ENCODE data around the gene TMF1.

The TMF1 gene

GRCh38 chr3:69084326-69085167 lies 32.4 kb upstream of the TMF1 start, which contains the start of gene ARL6IP5:
Gene ARL6IP5 (plus strand): TSS chr3:69084937. CDS start chr3:69085048, 111 bp downstream.
- peak within 1 kb of the TSS; percentile 85 for H3K27ac Mint-ChIP-seq
- no peaks in the 10 kb centered on the region for H3K9me3 Mint-ChIP-seq
- H3K4me3 Mint-ChIP-seq, result peak within 1 kb of the TSS; percentile 98
- H3K36me3 Mint-ChIP-seq, result peaks cover 12% of the 10 kb centered on the region
- peaks cover 55% of the 10 kb centered on the region for H3K4me1 Mint-ChIP-seq
- ATAC-seq, result peak; percentile 87
- no peaks in the 10 kb centered on the region for H3K27me3 Mint-ChIP-seq

GRCh38 chr3:69082805-69083204 lies 30.7 kb upstream of the TMF1 start:
- ATAC-seq, result peak; percentile 79
- Mint-ChIP-seq H3K27me3 (no peaks in the 10 kb centered on the region), H3K36me3 (peaks cover 6% of the 10 kb centered on the region), H3K4me3 (peak overlapping the region; percentile 55), H3K9me3 (no peaks in the 10 kb centered on the region), H3K4me1 (peaks cover 61% of the 10 kb centered on the region), H3K27ac (peak overlapping the region; percentile 85)

- Mint-ChIP-seq H3K27ac (peak overlapping the region; percentile 85), H3K4me3 (peak overlapping the region; percentile 55), H3K4me1 (peaks cover 65% of the 10 kb centered on the region), H3K27me3 (no peaks in the 10 kb centered on the region), H3K36me3 (peaks cover 6% of the 10 kb centered on the region), H3K9me3 (no peaks in the 10 kb centered on the region)
- ATAC-seq, result no peak
Measured at GRCh38 chr3:69082361-69082760, 30.2 kb upstream of the TMF1 start.

GRCh38 chr3:69081583-69082262 lies 29.6 kb upstream of the TMF1 start:
- ATAC-seq, result no peak
- H3K4me3 Mint-ChIP-seq, result peak overlapping the region; percentile 31
- no peaks in the 10 kb centered on the region for H3K27me3 Mint-ChIP-seq
- H3K27ac Mint-ChIP-seq, result peak overlapping the region; percentile 85
- H3K4me1 Mint-ChIP-seq, result peaks cover 72% of the 10 kb centered on the region
- H3K9me3 Mint-ChIP-seq, result no peaks in the 10 kb centered on the region
- peaks cover 8% of the 10 kb centered on the region for H3K36me3 Mint-ChIP-seq

GRCh38 chr3:69080233-69080920 lies 28.2 kb upstream of the TMF1 start, which contains the start of gene UBA3:
Gene UBA3 (minus strand): TSS chr3:69080365. CDS start chr3:69080353, 12 bp downstream.
- no peaks in the 10 kb centered on the region for H3K9me3 Mint-ChIP-seq

GRCh38 chr3:69079269-69080159 lies 27.4 kb upstream of the TMF1 start:
- H3K9me3 Mint-ChIP-seq, result no peaks in the 10 kb centered on the region
- H3K4me1 Mint-ChIP-seq, result peaks cover 66% of the 10 kb centered on the region
- peak overlapping the region; percentile 80 for H3K4me3 Mint-ChIP-seq
- peaks cover 5% of the 10 kb centered on the region for H3K36me3 Mint-ChIP-seq
- peak overlapping the region; percentile 85 for H3K27ac Mint-ChIP-seq
- H3K27me3 Mint-ChIP-seq, result no peaks in the 10 kb centered on the region
- ATAC-seq, result peak; percentile 46

More at GRCh38 chr3:69080233-69080920, 28.2 kb upstream of the TMF1 start, which contains the start of gene UBA3:
- peak; percentile 80 for ATAC-seq
- Mint-ChIP-seq H3K36me3 (peaks cover 5% of the 10 kb centered on the region), H3K4me1 (peaks cover 69% of the 10 kb centered on the region), H3K27me3 (no peaks in the 10 kb centered on the region), H3K4me3 (peak within 1 kb of the TSS; percentile 80), H3K27ac (peak within 1 kb of the TSS; percentile 85)

- H3K9me3 Mint-ChIP-seq, result no peaks in the 10 kb centered on the region
- no peaks in the 10 kb centered on the region for H3K27me3 Mint-ChIP-seq
- peaks cover 39% of the 10 kb centered on the region for H3K36me3 Mint-ChIP-seq
- peaks cover 44% of the 10 kb centered on the region for H3K4me1 Mint-ChIP-seq
- H3K27ac Mint-ChIP-seq, result peak overlapping the region; percentile 2
- ATAC-seq, result no peak
- no peak overlapping the region for H3K4me3 Mint-ChIP-seq
Measured at GRCh38 chr3:69072928-69073327, 20.8 kb upstream of the TMF1 start.

GRCh38 chr3:69066121-69066520 lies 14.0 kb upstream of the TMF1 start:
- no peak for ATAC-seq
- Mint-ChIP-seq H3K27me3 (no peaks in the 10 kb centered on the region), H3K9me3 (no peaks in the 10 kb centered on the region), H3K27ac (peak overlapping the region; percentile 37), H3K36me3 (peaks cover 39% of the 10 kb centered on the region), H3K4me3 (no peak overlapping the region), H3K4me1 (peaks cover 13% of the 10 kb centered on the region)

- ATAC-seq, result no peak
- Mint-ChIP-seq H3K27ac (peak overlapping the region; percentile 37), H3K36me3 (peaks cover 39% of the 10 kb centered on the region)
Measured at GRCh38 chr3:69065318-69065964, 13.3 kb upstream of the TMF1 start.

GRCh38 chr3:69063636-69064035 lies 11.5 kb upstream of the TMF1 start:
- Mint-ChIP-seq H3K27me3 (no peaks in the 10 kb centered on the region), H3K4me1 (peaks cover 17% of the 10 kb centered on the region), H3K36me3 (peaks cover 58% of the 10 kb centered on the region), H3K9me3 (no peaks in the 10 kb centered on the region), H3K4me3 (no peak overlapping the region), H3K27ac (no peak overlapping the region)
- no peak for ATAC-seq

More at GRCh38 chr3:69065318-69065964, 13.3 kb upstream of the TMF1 start:
- Mint-ChIP-seq H3K9me3 (no peaks in the 10 kb centered on the region), H3K4me3 (no peak overlapping the region), H3K4me1 (peaks cover 8% of the 10 kb centered on the region), H3K27me3 (no peaks in the 10 kb centered on the region)

- H3K9me3 Mint-ChIP-seq, result no peaks in the 10 kb centered on the region
- H3K4me1 Mint-ChIP-seq, result peaks cover 19% of the 10 kb centered on the region
- H3K36me3 Mint-ChIP-seq, result peaks cover 60% of the 10 kb centered on the region
- no peak overlapping the region for H3K4me3 Mint-ChIP-seq
- H3K27ac Mint-ChIP-seq, result peak overlapping the region; percentile 74
- no peaks in the 10 kb centered on the region for H3K27me3 Mint-ChIP-seq
- ATAC-seq, result no peak
Measured at GRCh38 chr3:69059688-69060087, 7.6 kb upstream of the TMF1 start.

- H3K4me3 Mint-ChIP-seq, result no peak overlapping the region
- peaks cover 54% of the 10 kb centered on the region for H3K36me3 Mint-ChIP-seq
- H3K27ac Mint-ChIP-seq, result peak overlapping the region; percentile 74
- no peak for ATAC-seq
- H3K4me1 Mint-ChIP-seq, result peaks cover 19% of the 10 kb centered on the region
- no peaks in the 10 kb centered on the region for H3K27me3 Mint-ChIP-seq
- no peaks in the 10 kb centered on the region for H3K9me3 Mint-ChIP-seq
Measured at GRCh38 chr3:69058947-69059224, 6.8 kb upstream of the TMF1 start.

GRCh38 chr3:69058180-69058946 lies 6.2 kb upstream of the TMF1 start:
- H3K27me3 Mint-ChIP-seq, result no peaks in the 10 kb centered on the region
- peak overlapping the region; percentile 26 for H3K4me3 Mint-ChIP-seq
- H3K4me1 Mint-ChIP-seq, result peaks cover 19% of the 10 kb centered on the region
- peak; percentile 98 for ATAC-seq
- H3K36me3 Mint-ChIP-seq, result peaks cover 49% of the 10 kb centered on the region
- H3K9me3 Mint-ChIP-seq, result no peaks in the 10 kb centered on the region
- peak overlapping the region; percentile 74 for H3K27ac Mint-ChIP-seq
